Measurements from ENCODE around the gene DMRTA2.

The DMRTA2 gene

GRCh38 chr1:50368179-50369007, 54.9 kb downstream of the DMRTA2 start:
- no peak for DNase-seq (ENCODE audit: low read depth)
- H3K4me3 ChIP-seq (ENCODE audit: low read length), result no peak overlapping the region
- peak; percentile 60 for TF ChIP-seq CTCF (conservative IDR thresholded peaks at IDR 0.05; ENCODE audit: low read depth, low read length)

Measured in retinal pigment epithelial cell (primary cell).